Common myeloid progenitor, CD34-positive (primary cell): Measurements from ENCODE around the gene ISG15.
A peak's percentile ranks its signal among the peaks of the same experiment; 100 is the strongest.
"Not testable (repeated sequence)": the region's sequence is repeated elsewhere in the genome, so short reads cannot be mapped to it uniquely, and the experiment has no call there.

ENCODE experiments used
- CTCF ChIA-PET: fragments of 350-600 bp; sonication (Branson Sonifier 250); formaldehyde crosslinking; loops from one replicate; lab custom pipeline; 2021; ENCODE audit warnings: antibody characterized with exemption; lab: Charles Lee
- POLR2A ChIA-PET: fragments of 350-600 bp; sonication (Branson Sonifier 250); formaldehyde crosslinking; loops from one replicate; lab custom pipeline; 2021; ENCODE audit warnings: antibody characterized with exemption; lab: Charles Lee
- DNase-seq, 3 donors: peaks; one replicate each; pipeline versions ENCODE4 v3.0.0 to v3.0.0-alpha.2; 2013
- H3K27ac ChIP-seq, 2 experiments: 1 replicate in 1 of 2; 2 replicates in 1 of 2; pipeline ENCODE4 v1.7.0; 2013; ENCODE audit warnings: inconsistent platforms in 2 of 2, low read length in 2 of 2, mild to moderate bottlenecking in 2 of 2, low read depth in 1 of 2, moderate library complexity in 1 of 2; ENCODE audit not compliant: severe bottlenecking in 2 of 2, insufficient read depth in 1 of 2, poor library complexity in 1 of 2
- H3K27me3 ChIP-seq, 5 experiments: replicated peaks in 2 of 5; 1 replicate in 3 of 5; 2 replicates in 2 of 5; pipeline versions ENCODE4 v1.6.1 to v1.7.0; 2013; ENCODE audit warnings: low read length in 4 of 5, mild to moderate bottlenecking in 2 of 5, moderate library complexity in 2 of 5, inconsistent platforms in 1 of 5; ENCODE audit not compliant: insufficient read depth in 5 of 5, control insufficient read depth in 4 of 5
- H3K36me3 ChIP-seq, 4 experiments: 1 replicate in 2 of 4; 2 replicates in 2 of 4; pipeline versions ENCODE4 v1.6.1 to v1.7.0; 2013; ENCODE audit warnings: low read length in 3 of 4, control low read depth in 1 of 4, mild to moderate bottlenecking in 1 of 4; ENCODE audit not compliant: control insufficient read depth in 4 of 4, insufficient read depth in 4 of 4
- H3K4me1 ChIP-seq, 4 experiments: 1 replicate in 3 of 4; 2 replicates in 1 of 4; pipeline versions ENCODE4 v1.6.1 to v1.7.1; 2013; ENCODE audit warnings: low read length in 3 of 4, mild to moderate bottlenecking in 3 of 4, control low read depth in 1 of 4, inconsistent platforms in 1 of 4, moderate library complexity in 1 of 4; ENCODE audit not compliant: control insufficient read depth in 4 of 4, insufficient read depth in 4 of 4; ENCODE audit errors: control extremely low read depth in 1 of 4
- H3K4me3 ChIP-seq, 7 experiments: 1 replicate in 4 of 7; 2 replicates in 3 of 7; pipeline versions ENCODE4 v1.5.1 to v1.7.0; 2013; ENCODE audit warnings: mild to moderate bottlenecking in 7 of 7, low read length in 6 of 7, moderate library complexity in 6 of 7, inconsistent platforms in 2 of 7, low read depth in 2 of 7, control low read depth in 1 of 7; ENCODE audit not compliant: insufficient read depth in 4 of 7, control insufficient read depth in 1 of 7; ENCODE audit errors: extremely low read depth in 1 of 7
- H3K9me3 ChIP-seq, 5 experiments: 1 replicate in 4 of 5; 2 replicates in 1 of 5; pipeline versions ENCODE4 v1.6.1 to v1.7.1; 2013; ENCODE audit warnings: low read length in 4 of 5, mild to moderate bottlenecking in 2 of 5, inconsistent platforms in 1 of 5, low read depth in 1 of 5, moderate library complexity in 1 of 5; ENCODE audit not compliant: control insufficient read depth in 4 of 5, insufficient read depth in 2 of 5; ENCODE audit errors: control extremely low read depth in 1 of 5
- WGBS: methylation state at CpG from one replicate; pipeline ENCODE4 v1.1.5; 2013; ENCODE audit not compliant: insufficient coverage; 5-methylcytosine and 5-hydroxymethylcytosine counted together

The ISG15 gene

DNA sequence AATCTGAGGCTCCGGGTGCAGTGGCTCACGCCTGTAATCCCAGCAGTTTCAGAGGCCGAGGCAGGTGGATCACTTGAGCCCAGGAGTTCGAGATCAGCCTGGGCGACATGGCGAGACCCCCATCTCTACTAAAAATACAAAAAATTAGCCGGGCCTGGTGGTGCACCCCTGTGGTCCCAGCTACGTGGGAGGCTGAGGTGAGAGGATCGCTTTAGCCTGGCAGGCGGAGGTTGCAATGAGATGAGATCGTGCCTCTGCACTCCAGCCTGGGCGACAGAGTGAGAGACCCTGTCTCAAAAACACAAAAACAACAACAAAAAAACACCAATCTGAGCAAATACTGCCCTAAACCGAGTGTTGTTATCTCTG lies 577 bp upstream of the ISG15 start:
- CTCF ChIA-PET, result interaction anchor here (4.1 kb wide), 1 partner anchor 11 kb away, joined by 19 read pairs; no protein-coding TSS in a partner anchor
- peaks cover 3 to 28% (median 22%) of the 10 kb centered on the region in 4 experiments for H3K4me1 ChIP-seq
- POLR2A ChIA-PET, result not testable (repeated sequence)

DNA sequence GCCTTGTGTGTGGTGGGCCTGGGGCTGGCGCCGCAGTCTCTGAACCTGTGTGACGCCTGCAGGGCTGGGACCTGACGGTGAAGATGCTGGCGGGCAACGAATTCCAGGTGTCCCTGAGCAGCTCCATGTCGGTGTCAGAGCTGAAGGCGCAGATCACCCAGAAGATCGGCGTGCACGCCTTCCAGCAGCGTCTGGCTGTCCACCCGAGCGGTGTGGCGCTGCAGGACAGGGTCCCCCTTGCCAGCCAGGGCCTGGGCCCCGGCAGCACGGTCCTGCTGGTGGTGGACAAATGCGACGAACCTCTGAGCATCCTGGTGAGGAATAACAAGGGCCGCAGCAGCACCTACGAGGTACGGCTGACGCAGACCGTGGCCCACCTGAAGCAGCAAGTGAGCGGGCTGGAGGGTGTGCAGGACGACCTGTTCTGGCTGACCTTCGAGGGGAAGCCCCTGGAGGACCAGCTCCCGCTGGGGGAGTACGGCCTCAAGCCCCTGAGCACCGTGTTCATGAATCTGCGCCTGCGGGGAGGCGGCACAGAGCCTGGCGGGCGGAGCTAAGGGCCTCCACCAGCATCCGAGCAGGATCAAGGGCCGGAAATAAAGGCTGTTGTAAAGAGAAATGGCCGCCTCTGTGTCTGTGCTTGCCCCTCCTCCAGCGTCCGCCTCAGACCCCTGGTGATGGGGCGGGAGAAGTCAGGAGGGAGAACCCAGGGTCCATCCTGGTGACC lies 788 bp downstream of the ISG15 start:
- DNase-seq, result peak in 1 of 3 donors; percentile 32
- H3K4me3 ChIP-seq, result peak overlapping the region; percentile 11 to 99 (median 80)
- peaks cover 3 to 30% (median 23%) of the 10 kb centered on the region in 4 experiments for H3K4me1 ChIP-seq
- CTCF ChIA-PET, result interaction anchor here (0.6 to 4.1 kb wide), 7 partner anchors 9 to 50 kb away, joined by 3 to 19 read pairs (median 5); no protein-coding TSS in a partner anchor
- WGBS, result 77% methylated on average over 33 of the region's 41 CpGs
- H3K36me3 ChIP-seq, result no peaks in the 10 kb centered on the region
- H3K27me3 ChIP-seq, result no peaks in the 10 kb centered on the region
- no peaks in the 10 kb centered on the region for H3K9me3 ChIP-seq
- POLR2A ChIA-PET, result interaction anchor here (0.8 to 1.3 kb wide), 2 partner anchors 20 to 46 kb away, joined by 3 read pairs; no protein-coding TSS in a partner anchor
- H3K27ac ChIP-seq, result peak overlapping the region in 1 of 2 experiments; percentile 81

More for the DNA sequence above, 577 bp upstream of the ISG15 start:
- H3K36me3 ChIP-seq, H3K27me3 ChIP-seq, H3K9me3 ChIP-seq, DNase-seq: not testable (repeated sequence)
- Histone ChIP-seq H3K27ac (peak overlapping the region in 1 of 2 experiments; percentile 81), H3K4me3 (peak overlapping the region in 6 of 7 experiments; percentile 76 to 99 (median 94))
- 83% methylated on average over 5 of the region's 13 CpGs for WGBS

DNA sequence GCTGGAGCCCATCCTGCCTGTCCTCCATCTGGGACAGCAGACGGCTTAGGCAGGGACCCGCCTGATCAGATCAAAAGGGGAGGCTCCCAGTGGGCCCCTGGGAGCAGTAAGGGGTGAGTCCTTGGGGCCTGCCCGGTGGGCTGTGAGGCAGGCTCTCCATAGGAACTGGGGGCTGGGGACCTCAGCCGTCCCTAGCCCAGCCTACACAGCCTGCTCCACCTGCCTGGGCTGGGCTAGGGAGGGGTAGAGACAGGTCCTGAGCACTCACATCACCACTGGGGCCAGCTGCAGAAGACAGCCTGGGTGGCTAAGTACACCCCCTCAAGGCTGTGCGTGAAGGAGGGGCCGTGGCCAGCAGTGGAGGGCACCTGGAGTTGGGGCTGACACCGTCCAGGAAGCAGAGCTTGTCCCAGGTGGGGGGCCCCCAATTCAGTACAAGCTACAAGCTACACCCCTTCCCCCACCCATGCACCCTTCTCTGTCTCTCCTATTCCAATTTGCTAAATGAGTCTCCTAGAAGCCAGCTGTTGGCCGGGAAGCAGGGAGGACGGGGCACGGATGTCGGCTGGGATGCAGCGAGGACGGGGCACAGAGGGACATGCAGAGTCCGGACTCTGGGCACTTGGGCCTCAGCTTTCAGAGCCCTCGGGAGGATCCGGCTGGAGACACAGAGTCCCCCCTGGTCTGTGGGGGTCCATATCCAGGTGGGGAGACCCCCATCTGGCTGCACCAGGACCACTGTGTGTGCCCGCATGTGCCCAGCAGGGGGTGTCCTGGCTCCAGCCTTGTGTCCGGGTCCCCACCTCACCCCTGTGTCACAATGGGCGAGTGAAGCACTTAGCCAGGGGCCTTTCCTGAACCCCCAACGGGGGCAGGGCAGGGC lies 1.7 kb downstream of the ISG15 start:
- DNase-seq, result peak in 2 of 3 donors; percentile 53 to 57
- ChIA-PET POLR2A (no interaction called here), CTCF (interaction anchor here (0.9 to 4.1 kb wide), 10 partner anchors 8 to 240 kb away, joined by 3 to 19 read pairs (median 4); no protein-coding TSS in a partner anchor)
- H3K4me3 ChIP-seq, result no peak overlapping the region
- no peaks in the 10 kb centered on the region for H3K36me3 ChIP-seq
- whole genome bisulfite sequencing, result 83% methylated on average over 16 of the region's 20 CpGs
- peaks cover 3 to 32% (median 25%) of the 10 kb centered on the region in 4 experiments for H3K4me1 ChIP-seq
- H3K27me3 ChIP-seq, result peaks cover 0 to 1% (median 0%) of the 10 kb centered on the region in 5 experiments
- H3K9me3 ChIP-seq, result no peaks in the 10 kb centered on the region
- H3K27ac ChIP-seq, result no peak overlapping the region

DNA sequence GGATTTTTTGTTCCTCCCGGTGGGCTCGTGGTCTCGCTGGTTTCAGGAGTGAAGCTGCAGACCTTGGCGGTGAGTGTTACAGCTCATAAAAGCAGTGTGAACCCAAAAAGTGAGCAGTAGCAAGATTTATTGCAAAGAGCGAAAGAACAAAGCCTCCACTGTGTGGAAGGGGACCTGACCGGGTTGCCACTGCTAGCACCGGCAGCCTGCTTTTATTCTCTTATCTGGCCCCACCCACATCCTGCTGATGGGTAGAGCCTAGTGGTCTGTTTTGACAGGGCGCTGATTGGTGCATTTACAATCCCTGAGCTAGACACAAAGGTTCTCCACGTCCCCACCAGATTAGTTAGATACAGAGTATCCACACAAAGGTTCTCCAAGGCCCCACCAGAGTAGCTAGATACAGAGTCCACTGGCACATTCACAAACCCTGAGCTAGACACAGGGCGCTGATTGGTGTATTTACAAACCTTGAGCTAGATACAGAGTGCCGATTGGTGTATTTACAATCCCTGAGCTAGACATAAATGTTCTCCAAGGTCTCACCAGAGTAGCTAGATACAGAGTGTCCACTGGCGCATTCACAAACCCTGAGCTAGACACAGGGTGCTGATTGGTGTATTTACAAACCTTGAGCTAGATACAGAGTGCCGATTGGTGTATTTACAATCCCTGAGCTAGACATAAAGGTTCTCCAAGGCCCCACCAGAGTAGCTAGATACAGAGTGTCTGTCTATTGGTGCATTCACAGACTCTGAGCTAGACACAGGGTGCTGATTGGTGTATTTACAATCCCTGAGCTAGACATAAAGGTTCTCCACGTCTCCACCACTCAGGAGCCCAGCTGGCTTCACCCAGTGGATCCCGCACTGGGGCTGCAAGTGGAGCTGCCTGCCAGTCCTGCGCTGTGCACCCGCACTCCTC lies 4.4 kb downstream of the ISG15 start:
- Histone ChIP-seq H3K4me1 (peaks cover 0 to 39% (median 31%) of the 10 kb centered on the region in 4 experiments), H3K27me3 (peaks cover 0 to 27% (median 6%) of the 10 kb centered on the region in 5 experiments)
- DNase-seq, H3K4me3 ChIP-seq, H3K9me3 ChIP-seq, H3K36me3 ChIP-seq, H3K27ac ChIP-seq: not testable (repeated sequence)
- 84% methylated on average over 6 of the region's 17 CpGs for WGBS
- POLR2A ChIA-PET, result interaction anchor here (1.8 kb wide), 1 partner anchor 16 kb away, joined by 6 read pairs; no protein-coding TSS in a partner anchor
- CTCF ChIA-PET, result interaction anchor here (0.6 to 3.5 kb wide), 5 partner anchors 10 to 34 kb away, joined by 3 to 17 read pairs (median 3); partner anchors contain the start of gene PERM1

DNA sequence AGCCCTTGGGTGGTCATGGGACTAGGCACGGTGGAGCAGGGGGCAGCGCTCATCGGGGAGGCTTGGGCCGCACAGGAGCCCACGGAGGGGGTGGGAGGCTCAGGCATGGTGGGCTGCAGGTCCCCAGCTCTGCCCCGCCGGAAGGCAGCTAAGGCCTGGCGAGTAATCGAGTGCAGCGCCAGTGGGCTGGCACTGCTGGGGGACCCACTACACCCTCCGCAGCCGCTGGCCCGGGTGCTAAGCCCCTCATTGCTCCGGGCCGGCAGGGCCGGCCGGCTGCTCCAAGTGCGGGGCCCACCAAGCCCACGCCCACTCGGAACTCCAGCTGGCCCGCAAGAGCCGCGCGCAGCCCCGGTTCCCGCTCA lies 5.0 kb downstream of the ISG15 start:
- H3K36me3 ChIP-seq, H3K9me3 ChIP-seq, DNase-seq, H3K27ac ChIP-seq, H3K4me3 ChIP-seq: not testable (repeated sequence)
- Histone ChIP-seq H3K27me3 (peaks cover 0 to 33% (median 8%) of the 10 kb centered on the region in 5 experiments), H3K4me1 (peaks cover 0 to 36% (median 31%) of the 10 kb centered on the region in 4 experiments)
- 96% methylated on average over 15 of the region's 26 CpGs for WGBS
- ChIA-PET CTCF (interaction anchor here (1.1 to 3.5 kb wide), 5 partner anchors 10 to 35 kb away, joined by 3 to 17 read pairs (median 4); partner anchors contain the start of gene PERM1), POLR2A (interaction anchor here (1.8 kb wide), 1 partner anchor 16 kb away, joined by 6 read pairs; no protein-coding TSS in a partner anchor)
